CD8-positive, alpha-beta memory T cell (primary cell): ENCODE data around the gene PSME3IP1. TPM values are rescaled to one million over a fixed set of nuclear protein-coding genes. Genes with fewer than 3 reads are reported as not detected.
A peak's percentile ranks its signal among the peaks of the same experiment; 100 is the strongest.
"Not testable (repeated sequence)": the region's sequence is repeated elsewhere in the genome, so short reads cannot be mapped to it uniquely, and the experiment has no call there.

Source experiments
- CTCF ChIA-PET: fragments of 350-600 bp; sonication (Branson Sonifier 250); formaldehyde crosslinking; loops from one replicate; lab custom pipeline; 2021; ENCODE audit warnings: antibody characterized with exemption; lab: Charles Lee
- POLR2A ChIA-PET: fragments of 350-600 bp; sonication (Branson Sonifier 250); formaldehyde crosslinking; loops from one replicate; lab custom pipeline; 2021; ENCODE audit warnings: antibody characterized with exemption; lab: Charles Lee
- DNase-seq, 5 donors: peaks; one replicate each; pipeline versions ENCODE4 v3.0.0 to v3.0.0-alpha.2; 2020 to 2022; ENCODE audit warnings: mixed read lengths in 1 of 5
- H3K27ac ChIP-seq: one replicate; pipeline ENCODE4 v1.7.0; 2013; ENCODE audit warnings: low read depth, mild to moderate bottlenecking, low read length, moderate library complexity
- H3K27me3 ChIP-seq: 2 replicates; pipeline ENCODE4 v1.7.0; 2013; ENCODE audit warnings: low read length, mild to moderate bottlenecking; ENCODE audit not compliant: insufficient read depth, poor library complexity, severe bottlenecking
- H3K36me3 ChIP-seq: 2 replicates; pipeline ENCODE4 v1.7.0; 2013; ENCODE audit warnings: mild to moderate bottlenecking, low read length, moderate library complexity; ENCODE audit not compliant: insufficient read depth
- H3K4me1 ChIP-seq: 2 replicates; pipeline ENCODE4 v1.7.0; 2013; ENCODE audit warnings: mild to moderate bottlenecking, low read length, moderate library complexity; ENCODE audit not compliant: insufficient read depth
- H3K4me3 ChIP-seq: 2 replicates; pipeline ENCODE4 v1.7.0; 2013; ENCODE audit warnings: mild to moderate bottlenecking, low read length
- H3K9me3 ChIP-seq: 2 replicates; pipeline ENCODE4 v1.7.0; 2013; ENCODE audit warnings: mild to moderate bottlenecking, low read length
- H3K27ac Mint-ChIP-seq, 8 donors: one replicate each; pipeline ENCODE4 v1.8.0; 2020 to 2021; ENCODE audit warnings: mixed read lengths in 8 of 8, mild to moderate bottlenecking in 6 of 8, inconsistent platforms in 3 of 8, moderate library complexity in 3 of 8
- H3K27me3 Mint-ChIP-seq, 2 donors: one replicate each; pipeline ENCODE4 v1.8.0; 2020 to 2021; ENCODE audit warnings: mixed read lengths in 2 of 2, mild to moderate bottlenecking in 1 of 2, moderate library complexity in 1 of 2
- H3K36me3 Mint-ChIP-seq, 3 donors: one replicate each; pipeline ENCODE4 v1.8.0; 2020 to 2021; ENCODE audit warnings: mixed read lengths in 3 of 3, inconsistent platforms in 1 of 3, mild to moderate bottlenecking in 1 of 3
- H3K4me1 Mint-ChIP-seq, 3 donors: one replicate each; pipeline ENCODE4 v1.8.0; 2020 to 2021; ENCODE audit warnings: mixed read lengths in 3 of 3, inconsistent platforms in 1 of 3, mild to moderate bottlenecking in 1 of 3
- H3K4me3 Mint-ChIP-seq, 7 donors: one replicate each; pipeline ENCODE4 v1.8.0; 2020 to 2021; ENCODE audit warnings: mixed read lengths in 7 of 7, mild to moderate bottlenecking in 6 of 7, moderate library complexity in 4 of 7, inconsistent platforms in 2 of 7
- H3K9me3 Mint-ChIP-seq, 5 donors: one replicate each; pipeline ENCODE4 v1.8.0; 2020 to 2022; ENCODE audit warnings: mixed read lengths in 5 of 5, mild to moderate bottlenecking in 3 of 5, moderate library complexity in 2 of 5, inconsistent platforms in 1 of 5
- polyA plus RNA-seq: library from polyadenylated mRNA; unstranded; fragments of 300-500 nt; fragmentation: Illumina TruSeq; gene quantifications from one replicate; pipeline ENCODE4 v1.2.3, GENCODE V29; 2021
- total RNA-seq, 2 experiments: library from RNA; stranded (reverse); gene quantifications; one replicate each; pipeline ENCODE4 v1.2.3, GENCODE V29; 2021

The PSME3IP1 gene
- total and polyA plus RNA-seq, 3 experiments from 2014 or later: 62.3 to 111 (median 103) TPM

DNA sequence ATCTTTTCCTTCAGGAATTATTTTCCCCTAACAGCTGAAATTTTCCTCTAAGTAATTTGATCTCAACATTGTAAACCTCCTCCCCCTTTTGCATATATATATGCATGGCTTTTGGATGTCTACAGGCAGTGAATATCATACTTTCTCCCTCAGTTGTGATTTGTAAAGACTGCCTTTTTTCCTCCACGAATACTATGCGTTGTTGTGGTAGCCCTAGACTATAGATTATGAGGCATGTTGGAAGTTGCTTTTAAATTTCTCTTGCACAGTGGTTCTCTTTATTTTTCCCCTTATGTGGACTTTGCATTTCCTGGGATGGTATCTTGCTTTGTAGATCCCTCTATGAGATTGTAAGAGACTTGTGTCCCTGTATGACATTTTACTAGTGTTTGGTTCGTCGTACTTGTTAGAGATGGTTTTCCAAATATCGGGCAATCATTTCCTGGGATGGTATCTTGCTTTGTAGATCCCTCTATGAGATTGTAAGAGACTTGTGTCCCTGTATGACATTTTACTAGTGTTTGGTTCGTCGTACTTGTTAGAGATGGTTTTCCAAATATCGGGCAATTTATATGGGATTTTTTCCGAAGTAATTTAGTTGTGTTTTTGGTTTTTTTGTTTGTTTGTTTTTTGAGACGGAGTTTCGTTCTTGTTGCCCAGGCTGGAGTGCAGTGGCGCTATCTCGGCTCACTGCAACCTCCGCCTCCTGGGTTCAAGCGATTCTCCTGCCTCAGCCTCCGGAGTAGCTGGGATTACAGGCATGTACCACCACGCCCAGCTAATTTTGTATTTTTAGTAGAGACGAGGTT, 2.3 kb upstream of the PSME3IP1 start:
- Mint-ChIP-seq H3K27ac (peak overlapping the region; percentile 58 to 98 (median 94)), H3K4me3 (peak overlapping the region; percentile 92 to 98 (median 94)), H3K4me1 (peaks cover 52 to 72% (median 66%) of the 10 kb centered on the region in 3 donors), H3K36me3 (peaks cover 0 to 31% (median 0%) of the 10 kb centered on the region in 3 donors)
- CTCF ChIA-PET, H3K36me3 ChIP-seq, H3K27me3 ChIP-seq, H3K27me3 Mint-ChIP-seq, H3K9me3 ChIP-seq, POLR2A ChIA-PET, H3K9me3 Mint-ChIP-seq, DNase-seq: not testable (repeated sequence)
- Histone ChIP-seq H3K4me3 (peak overlapping the region; percentile 85), H3K4me1 (peaks cover 21% of the 10 kb centered on the region), H3K27ac (peak overlapping the region; percentile 83)

DNA sequence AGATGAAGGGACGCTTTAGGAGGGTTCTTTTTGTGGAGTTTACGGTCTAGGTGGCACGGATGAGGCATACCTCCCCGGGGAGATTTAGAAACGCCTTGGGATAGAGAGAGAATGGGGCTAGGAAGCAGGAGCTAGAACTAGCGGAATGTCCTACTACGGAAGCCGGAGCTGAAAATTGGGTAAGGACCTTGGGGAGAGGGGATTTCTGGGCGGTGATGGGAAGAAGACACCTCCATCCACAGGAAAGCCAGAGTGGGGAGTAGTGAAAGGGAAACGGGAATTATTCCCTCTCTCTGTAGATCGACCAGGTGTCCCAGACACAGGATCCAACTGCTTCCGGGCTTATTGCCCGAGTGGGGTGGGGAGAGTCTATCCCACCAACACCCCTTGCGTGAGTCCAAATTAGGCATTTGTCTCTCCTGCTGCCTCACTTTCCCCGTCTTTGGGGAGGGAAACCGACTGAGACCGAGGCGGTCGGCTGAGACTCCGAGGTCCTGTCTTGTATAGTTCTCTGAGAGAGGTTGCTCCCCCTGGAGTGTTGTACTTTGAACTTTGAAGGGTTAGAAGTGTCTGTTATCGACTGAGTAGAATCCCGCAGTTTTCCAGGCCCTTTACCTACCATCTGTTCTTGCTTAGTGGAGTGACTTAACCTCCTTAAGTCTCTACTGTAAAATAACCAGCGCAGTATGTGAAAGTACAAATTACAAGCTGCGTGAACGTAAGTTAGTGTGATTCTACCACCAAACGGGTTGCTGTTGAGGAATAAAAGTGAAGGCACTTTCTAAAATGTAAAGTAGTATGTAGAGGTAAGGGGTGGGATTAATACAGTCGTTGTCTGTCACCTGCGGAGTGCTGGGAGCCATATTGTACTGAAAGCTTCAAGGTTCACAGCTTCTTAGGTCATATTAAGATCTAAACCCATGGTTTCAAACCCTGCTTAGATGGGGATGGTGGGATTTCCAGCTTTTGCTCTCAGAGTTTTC, 1.3 kb upstream of the PSME3IP1 start:
- Mint-ChIP-seq H3K4me3 (peak overlapping the region; percentile 92 to 98 (median 94)), H3K36me3 (peaks cover 0 to 29% (median 0%) of the 10 kb centered on the region in 3 donors), H3K27me3 (peaks cover 0 to 3% of the 10 kb centered on the region in 2 donors), H3K9me3 (no peaks in the 10 kb centered on the region), H3K27ac (peak overlapping the region; percentile 91 to 98 (median 95)), H3K4me1 (peaks cover 52 to 73% (median 63%) of the 10 kb centered on the region in 3 donors)
- Histone ChIP-seq H3K36me3 (no peaks in the 10 kb centered on the region), H3K27me3 (no peaks in the 10 kb centered on the region), H3K4me3 (peak overlapping the region; percentile 85), H3K9me3 (no peaks in the 10 kb centered on the region), H3K27ac (peak overlapping the region; percentile 83), H3K4me1 (peaks cover 21% of the 10 kb centered on the region)
- CTCF ChIA-PET: no interaction called here
- POLR2A ChIA-PET: interaction anchor here (0.8 to 1.7 kb wide), 2 partner anchors 46 to 103 kb away, joined by 3 to 4 read pairs; no protein-coding TSS in a partner anchor
- peak in 4 of 5 donors; percentile 1 to 32 (median 6) for DNase-seq

DNA sequence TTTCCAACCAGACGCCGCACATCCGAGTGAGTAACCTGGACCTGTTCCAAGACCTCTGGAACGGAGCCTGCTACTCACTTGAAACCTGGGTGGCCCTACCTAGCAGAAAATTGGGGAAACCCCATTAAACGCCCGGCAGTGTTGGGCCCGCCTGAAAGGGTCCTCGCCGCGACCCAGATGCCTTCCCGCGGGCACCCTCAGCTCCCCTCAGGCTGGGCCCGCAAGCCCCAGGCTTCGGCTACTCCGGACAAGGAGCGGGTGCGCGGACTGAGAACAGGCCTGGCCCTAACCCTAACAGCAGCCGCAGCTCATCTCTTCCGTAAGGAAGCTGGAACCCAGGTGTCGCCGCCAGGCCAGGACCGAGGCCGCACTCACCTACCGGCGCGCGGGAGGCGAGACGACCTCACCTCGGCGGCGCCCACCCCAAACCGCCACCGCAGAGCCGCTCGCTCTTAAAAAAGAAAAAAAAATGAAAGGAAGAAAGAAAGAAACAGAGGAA, 344 bp downstream of the PSME3IP1 start:
- H3K36me3 ChIP-seq: no peaks in the 10 kb centered on the region
- Mint-ChIP-seq H3K4me3 (peak overlapping the region; percentile 92 to 98 (median 94)), H3K36me3 (peaks cover 0 to 30% (median 0%) of the 10 kb centered on the region in 3 donors), H3K27me3 (peaks cover 0 to 3% of the 10 kb centered on the region in 2 donors), H3K27ac (peak overlapping the region; percentile 91 to 98 (median 95)), H3K4me1 (peaks cover 46 to 72% (median 60%) of the 10 kb centered on the region in 3 donors), H3K9me3 (no peaks in the 10 kb centered on the region)
- H3K4me3 ChIP-seq: peak overlapping the region; percentile 79
- H3K27ac ChIP-seq: peak overlapping the region; percentile 78
- DNase-seq: peak in 3 of 5 donors; percentile 22 to 60 (median 43)
- no peaks in the 10 kb centered on the region for H3K9me3 ChIP-seq
- ChIA-PET POLR2A (interaction anchor here (0.6 to 1.7 kb wide), 12 partner anchors 11 to 323 kb away, joined by 3 to 17 read pairs (median 4); partner anchors contain the start of genes HERPUD1 and NLRC5), CTCF (interaction anchor here (0.7 to 2.2 kb wide), 4 partner anchors 93 to 221 kb away, joined by 3 to 8 read pairs (median 6); partner anchors contain the start of gene CPNE2)
- H3K27me3 ChIP-seq: no peaks in the 10 kb centered on the region
- H3K4me1 ChIP-seq: peaks cover 21% of the 10 kb centered on the region

DNA sequence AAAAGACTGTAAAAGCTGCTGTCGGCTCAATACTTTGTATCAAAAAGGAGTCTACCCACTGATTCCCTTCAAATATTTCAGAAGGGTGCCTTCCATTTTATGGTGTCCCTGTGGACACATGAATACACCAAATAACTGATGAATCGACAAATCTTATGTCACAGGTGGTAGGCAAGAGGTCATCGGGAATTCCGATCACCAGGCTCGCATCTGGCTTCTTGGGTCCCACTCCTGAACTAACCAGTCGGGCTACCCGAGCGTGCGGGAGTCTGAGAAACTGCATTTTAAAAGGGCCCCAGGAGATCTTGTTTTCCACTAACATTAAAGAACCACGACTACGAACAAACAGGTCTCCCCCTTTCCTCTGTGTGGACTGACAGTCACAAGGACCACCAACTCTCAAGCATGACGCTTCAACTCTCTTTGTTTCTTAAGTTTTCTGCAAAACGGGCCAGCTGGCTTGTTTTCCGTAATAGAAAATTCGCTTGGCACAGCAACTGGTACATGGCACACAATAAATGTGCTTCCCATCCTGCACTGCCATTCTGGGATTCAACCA, 873 bp downstream of the PSME3IP1 start:
- ChIA-PET POLR2A (interaction anchor here (1.4 to 1.7 kb wide), 2 partner anchors 10 to 253 kb away, joined by 6 to 14 read pairs; partner anchors contain the start of gene HERPUD1), CTCF (interaction anchor here (1.1 to 2.2 kb wide), 3 partner anchors 92 to 108 kb away, joined by 4 to 8 read pairs (median 7); partner anchors contain the start of gene CPNE2)
- H3K4me3 ChIP-seq: peak overlapping the region; percentile 79
- peak overlapping the region; percentile 92 to 98 (median 94) for H3K4me3 Mint-ChIP-seq
- no peak for DNase-seq
- peaks cover 0 to 3% of the 10 kb centered on the region in 2 donors for H3K27me3 Mint-ChIP-seq
- H3K4me1 ChIP-seq: peaks cover 21% of the 10 kb centered on the region
- H3K36me3 Mint-ChIP-seq: peaks cover 0 to 29% (median 0%) of the 10 kb centered on the region in 3 donors
- H3K27ac ChIP-seq: peak overlapping the region; percentile 78
- H3K9me3 ChIP-seq: no peaks in the 10 kb centered on the region
- no peaks in the 10 kb centered on the region for H3K27me3 ChIP-seq
- no peaks in the 10 kb centered on the region for H3K9me3 Mint-ChIP-seq
- H3K36me3 ChIP-seq: no peaks in the 10 kb centered on the region
- H3K27ac Mint-ChIP-seq: peak overlapping the region; percentile 91 to 98 (median 95)
- peaks cover 44 to 69% (median 58%) of the 10 kb centered on the region in 3 donors for H3K4me1 Mint-ChIP-seq

DNA sequence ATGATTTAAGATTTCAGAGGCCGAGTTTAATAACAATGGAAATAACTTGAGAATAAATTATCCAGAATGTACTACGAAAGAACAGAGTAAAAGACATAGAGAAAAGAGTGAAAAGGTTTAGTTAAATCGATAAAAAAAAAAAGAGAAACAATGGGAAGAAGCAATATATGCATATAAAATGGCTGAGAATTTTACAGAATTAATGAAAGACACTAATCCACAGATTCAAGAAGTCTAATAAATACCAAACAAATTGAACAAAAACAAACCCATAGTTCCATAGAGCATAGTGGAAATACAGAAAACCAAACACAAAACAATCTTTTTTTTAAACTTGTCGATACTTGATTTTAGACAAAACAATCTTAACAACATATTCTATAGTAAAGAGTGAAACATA, 1.7 kb downstream of the PSME3IP1 start:
- peak overlapping the region in 6 of 8 donors; percentile 25 to 76 (median 42) for H3K27ac Mint-ChIP-seq
- H3K36me3 Mint-ChIP-seq: peaks cover 0 to 25% (median 0%) of the 10 kb centered on the region in 3 donors
- Histone ChIP-seq H3K9me3 (no peaks in the 10 kb centered on the region), H3K27me3 (no peaks in the 10 kb centered on the region), H3K4me3 (no peak overlapping the region), H3K36me3 (no peaks in the 10 kb centered on the region), H3K27ac (no peak overlapping the region), H3K4me1 (peaks cover 21% of the 10 kb centered on the region)
- no peaks in the 10 kb centered on the region for H3K9me3 Mint-ChIP-seq
- ChIA-PET POLR2A (no interaction called here), CTCF (interaction anchor here (2.2 kb wide), 1 partner anchor 91 kb away, joined by 8 read pairs; the partner anchor contains the start of gene CPNE2)
- DNase-seq: no peak
- peak overlapping the region; percentile 78 to 98 (median 94) for H3K4me3 Mint-ChIP-seq
- peaks cover 0 to 3% of the 10 kb centered on the region in 2 donors for H3K27me3 Mint-ChIP-seq
- H3K4me1 Mint-ChIP-seq: peaks cover 40 to 67% (median 54%) of the 10 kb centered on the region in 3 donors

DNA sequence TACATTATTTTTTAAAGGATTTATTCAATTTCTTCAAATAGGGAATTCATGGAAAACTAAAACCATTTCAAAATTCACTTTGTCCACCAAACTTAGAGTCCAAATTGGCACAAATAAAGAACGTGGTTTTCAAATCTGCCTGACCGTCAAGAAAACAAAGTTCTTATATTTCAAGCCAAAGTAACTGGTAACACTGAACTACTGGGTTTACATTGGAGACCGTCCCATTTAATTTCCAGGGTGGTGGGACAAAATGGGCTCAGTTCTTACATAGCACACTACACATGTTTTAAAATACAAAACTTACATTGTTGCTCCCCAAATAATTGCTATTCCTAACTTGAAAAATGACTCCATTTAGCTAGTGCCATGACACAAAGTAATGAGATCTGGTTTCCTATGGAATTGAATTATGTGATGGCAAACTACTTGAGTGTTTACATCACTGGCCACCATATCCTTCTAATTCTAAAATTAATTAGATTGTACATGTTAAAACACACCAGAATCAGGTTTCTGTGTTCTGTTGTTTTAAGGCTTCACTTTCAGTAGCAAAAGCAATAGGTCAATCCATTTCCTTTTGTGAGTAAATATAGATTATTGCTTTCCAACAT, 6.5 kb downstream of the PSME3IP1 start:
- Mint-ChIP-seq H3K4me3 (no peak overlapping the region), H3K36me3 (peaks cover 0 to 19% (median 6%) of the 10 kb centered on the region in 3 donors), H3K27ac (no peak overlapping the region), H3K4me1 (peaks cover 13 to 36% (median 30%) of the 10 kb centered on the region in 3 donors), H3K9me3 (no peaks in the 10 kb centered on the region), H3K27me3 (no peaks in the 10 kb centered on the region)
- Histone ChIP-seq H3K9me3 (no peaks in the 10 kb centered on the region), H3K36me3 (peaks cover 6% of the 10 kb centered on the region), H3K27ac (no peak overlapping the region), H3K27me3 (no peaks in the 10 kb centered on the region), H3K4me3 (no peak overlapping the region), H3K4me1 (peaks cover 4% of the 10 kb centered on the region)
- ChIA-PET POLR2A (no interaction called here), CTCF (interaction anchor here (1.2 kb wide), 1 partner anchor 16 kb away, joined by 3 read pairs; no protein-coding TSS in a partner anchor)
- no peak for DNase-seq
